Small intestine (tissue), 7 donors: Measurements from ENCODE around the gene AXDND1. TPM values are rescaled to one million over a fixed set of nuclear protein-coding genes. Genes with fewer than 3 reads are reported as not detected.
"Not testable (repeated sequence)": the region's sequence is repeated elsewhere in the genome, so short reads cannot be mapped to it uniquely, and the experiment has no call there.

Experiments used
- DNase-seq, 2 donors: peaks; one replicate each; pipeline versions ENCODE4 v3.0.0 to v3.0.0-alpha.2; 2013
- FAIRE-seq: peaks from 2 replicates; lab custom pipeline; 2012; peaks lifted over from hg19 to GRCh38; lab: Jason Lieb, UNC
- H3K27ac ChIP-seq, 3 donors: one replicate each; pipeline ENCODE4 v1.5.1; 2013; ENCODE audit warnings: low read length in 2 of 3, mild to moderate bottlenecking in 2 of 3, control low read depth in 1 of 3, inconsistent platforms in 1 of 3, low read depth in 1 of 3, moderate library complexity in 1 of 3
- H3K27me3 ChIP-seq, 3 donors: one replicate each; pipeline ENCODE4 v1.6.1; 2013; ENCODE audit warnings: low read length in 3 of 3, inconsistent platforms in 1 of 3; ENCODE audit not compliant: control insufficient read depth in 3 of 3, insufficient read depth in 3 of 3
- H3K36me3 ChIP-seq, 3 donors: one replicate each; pipeline ENCODE4 v1.6.1; 2013; ENCODE audit warnings: low read length in 3 of 3, inconsistent platforms in 1 of 3, low read depth in 1 of 3, mild to moderate bottlenecking in 1 of 3, moderate library complexity in 1 of 3; ENCODE audit not compliant: control insufficient read depth in 3 of 3, insufficient read depth in 2 of 3
- H3K4me1 ChIP-seq, 3 donors: one replicate each; pipeline ENCODE4 v1.6.1; 2013; ENCODE audit warnings: low read length in 2 of 3, inconsistent platforms in 1 of 3, low read depth in 1 of 3, mild to moderate bottlenecking in 1 of 3, moderate library complexity in 1 of 3; ENCODE audit not compliant: control insufficient read depth in 3 of 3, insufficient read depth in 2 of 3
- H3K4me3 ChIP-seq, 3 donors: one replicate each; pipeline ENCODE4 v1.5.1; 2013; ENCODE audit warnings: low read length in 3 of 3, control low read depth in 1 of 3, inconsistent platforms in 1 of 3, low read depth in 1 of 3, mild to moderate bottlenecking in 1 of 3, moderate library complexity in 1 of 3
- H3K9me3 ChIP-seq, 2 donors: one replicate each; pipeline ENCODE4 v1.6.1; 2013; ENCODE audit warnings: low read depth in 1 of 2, low read length in 1 of 2; ENCODE audit not compliant: control insufficient read depth in 2 of 2, insufficient read depth in 1 of 2
- WGBS, 3 donors: extraction: QIAGEN DNeasy Blood & Tissue Kit; methylation state at CpG; one replicate each; pipeline ENCODE4 v1.1.7; 2013; 5-methylcytosine and 5-hydroxymethylcytosine counted together
- polyA plus RNA-seq, 4 donors: library from polyadenylated mRNA; stranded (reverse) in 3 of 4; unstranded in 1 of 4; fragments of 200-250 nt in 3 of 4; fragments of 120-200 nt in 1 of 4; gene quantifications; one replicate each; pipeline versions ENCODE4 v1.2.1 to v1.2.3, GENCODE V29; 2013
- donor health status: healthy with polysubstance abuse.
- donor health status: control.
- donor health status: control.
- donor health status: Bipolar disorder and iron deficiency.
- donor health status: healthy.

The AXDND1 gene
- polyA plus RNA-seq, 4 donors: 0.22 to 28.0 (median 6.7) TPM

GRCh38 chr1:179376223-179376622 is 10.5 kb downstream of the AXDND1 start:
- no peak for FAIRE-seq
- no peaks in the 10 kb centered on the region for H3K9me3 ChIP-seq
- no peaks in the 10 kb centered on the region for H3K27me3 ChIP-seq
- no peaks in the 10 kb centered on the region for H3K36me3 ChIP-seq
- no peak for DNase-seq
- WGBS, 3 donors: 88 to 90% (median 89%) methylated on average over 6 of the region's 6 CpGs
- H3K4me1 ChIP-seq: no peaks in the 10 kb centered on the region
- no peak overlapping the region for H3K4me3 ChIP-seq
- no peak overlapping the region for H3K27ac ChIP-seq

- Histone ChIP-seq H3K4me3 (no peak overlapping the region), H3K27ac (no peak overlapping the region), H3K4me1 (no peaks in the 10 kb centered on the region), H3K9me3 (no peaks in the 10 kb centered on the region), H3K27me3 (no peaks in the 10 kb centered on the region), H3K36me3 (no peaks in the 10 kb centered on the region)
- no peak for DNase-seq
- no peak for FAIRE-seq
Observed at GRCh38 chr1:179380299-179380698, 14.5 kb downstream of the AXDND1 start.

- Histone ChIP-seq H3K27ac (no peak overlapping the region), H3K4me3 (no peak overlapping the region), H3K9me3 (no peaks in the 10 kb centered on the region), H3K36me3 (no peaks in the 10 kb centered on the region), H3K27me3 (no peaks in the 10 kb centered on the region), H3K4me1 (no peaks in the 10 kb centered on the region)
- DNase-seq (no peak), FAIRE-seq (no peak)
- 62 to 71% (median 67%) methylated on average over 1 of the region's 1 CpG for WGBS, 3 donors
Observed at GRCh38 chr1:179384027-179384426, 18.3 kb downstream of the AXDND1 start.

GRCh38 chr1:179385510-179385909 is 19.7 kb downstream of the AXDND1 start:
- no peaks in the 10 kb centered on the region for H3K9me3 ChIP-seq
- no peak overlapping the region for H3K27ac ChIP-seq
- H3K4me1 ChIP-seq: no peaks in the 10 kb centered on the region
- H3K36me3 ChIP-seq: no peaks in the 10 kb centered on the region
- WGBS, 3 donors: 94 to 100% (median 100%) methylated on average over 1 of the region's 1 CpG
- no peak for FAIRE-seq
- no peak overlapping the region for H3K4me3 ChIP-seq
- H3K27me3 ChIP-seq: no peaks in the 10 kb centered on the region
- no peak for DNase-seq

GRCh38 chr1:179393721-179394120 is 27.9 kb downstream of the AXDND1 start:
- no peak overlapping the region for H3K4me3 ChIP-seq
- DNase-seq: no peak
- H3K4me1 ChIP-seq: no peaks in the 10 kb centered on the region
- H3K27ac ChIP-seq: no peak overlapping the region
- H3K36me3 ChIP-seq: no peaks in the 10 kb centered on the region
- H3K27me3 ChIP-seq: no peaks in the 10 kb centered on the region
- FAIRE-seq: no peak
- WGBS, 3 donors: 86 to 94% (median 91%) methylated on average over 3 of the region's 3 CpGs
- peaks cover 0 to 4% of the 10 kb centered on the region in 2 donors for H3K9me3 ChIP-seq

- DNase-seq, H3K4me3 ChIP-seq, H3K9me3 ChIP-seq, H3K36me3 ChIP-seq, H3K27me3 ChIP-seq, FAIRE-seq, H3K4me1 ChIP-seq, H3K27ac ChIP-seq: not testable (repeated sequence)
- WGBS, 3 donors: 60 to 80% (median 76%) methylated on average over 2 of the region's 2 CpGs
Observed at GRCh38 chr1:179399399-179399798, 33.6 kb downstream of the AXDND1 start.

- not testable (repeated sequence) for H3K4me3 ChIP-seq, H3K9me3 ChIP-seq, H3K27me3 ChIP-seq, H3K4me1 ChIP-seq, H3K36me3 ChIP-seq, DNase-seq, FAIRE-seq, H3K27ac ChIP-seq
- WGBS, 3 donors: 67 to 100% (median 92%) methylated on average over 1 of the region's 3 CpGs
Observed at GRCh38 chr1:179417760-179418159, 52.0 kb downstream of the AXDND1 start.

- not testable (repeated sequence) for H3K27me3 ChIP-seq, H3K27ac ChIP-seq, H3K4me3 ChIP-seq, H3K4me1 ChIP-seq, FAIRE-seq, DNase-seq, H3K9me3 ChIP-seq, H3K36me3 ChIP-seq
- 81 to 93% (median 90%) methylated on average over 15 to 32 of the region's 32 CpGs for WGBS, 3 donors
Observed at GRCh38 chr1:179418706-179419105, 52.9 kb downstream of the AXDND1 start.

GRCh38 chr1:179424610-179425009 is 58.8 kb downstream of the AXDND1 start:
- DNase-seq (no peak), FAIRE-seq (no peak)
- peaks cover 0 to 15% of the 10 kb centered on the region in 2 donors for H3K9me3 ChIP-seq
- H3K27ac ChIP-seq: no peak overlapping the region
- H3K4me1 ChIP-seq: no peaks in the 10 kb centered on the region
- H3K27me3 ChIP-seq: no peaks in the 10 kb centered on the region
- no peaks in the 10 kb centered on the region for H3K36me3 ChIP-seq
- WGBS, 3 donors: 93 to 100% (median 98%) methylated on average over 2 of the region's 2 CpGs
- no peak overlapping the region for H3K4me3 ChIP-seq
